ENCODE results near the gene FGFRL1. TPM values are rescaled to one million over a fixed set of nuclear protein-coding genes. Genes with fewer than 3 reads are reported as not detected.

FGFRL1 gene
- total and polyA plus RNA-seq, 2 experiments from 2014 or later, result 22.9 to 40.7 TPM

DNA sequence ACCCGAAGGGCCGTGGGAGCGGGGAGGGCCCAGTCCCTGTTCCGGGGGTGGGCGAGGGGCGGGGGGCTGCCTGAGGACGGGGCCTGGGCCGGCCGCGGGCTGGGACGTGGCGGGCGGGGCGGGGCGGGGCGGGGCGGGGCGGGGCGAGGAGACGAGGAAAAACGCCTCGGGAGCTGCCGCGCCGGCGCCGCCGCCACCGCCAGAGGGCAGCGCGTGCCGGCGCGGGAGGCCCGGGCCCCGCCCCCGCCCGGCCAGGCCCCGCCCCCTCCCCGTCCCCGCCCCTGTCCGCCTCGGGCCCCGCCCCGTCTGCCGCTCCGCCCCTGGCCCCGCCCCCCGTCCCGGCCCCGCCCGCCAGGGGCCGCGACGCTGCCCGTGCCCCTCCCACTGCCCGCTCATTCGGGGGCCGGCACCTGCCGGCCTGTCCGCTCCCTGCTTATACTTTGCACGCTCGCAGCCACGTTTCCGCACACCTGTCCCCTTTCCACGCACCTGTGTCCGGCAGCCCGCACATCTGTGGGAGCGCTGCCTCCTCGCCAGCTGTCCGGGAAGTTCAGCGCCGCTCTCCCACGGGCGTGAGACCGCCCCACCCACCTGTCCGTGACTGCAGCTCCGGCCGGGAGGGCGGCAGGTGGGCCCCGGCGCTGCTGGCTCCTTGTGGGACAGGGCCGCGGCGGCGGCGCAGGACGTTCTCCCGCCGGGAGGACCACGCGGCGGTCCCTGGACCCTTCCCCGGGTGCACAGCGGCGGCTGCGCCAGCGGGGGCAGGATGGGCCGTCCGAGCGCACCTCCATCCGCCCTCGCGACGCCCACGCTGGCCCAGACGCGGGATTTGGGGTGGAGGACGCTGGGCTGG lies 1.7 kb upstream of the FGFRL1 start:
- DNase-seq (ENCODE audit: low read depth in 1 of 2, low spot score in 1 of 2), result peak; percentile 56 to 83
- H3K9me3 ChIP-seq (ENCODE audit: low read depth), result no peaks in the 10 kb centered on the region
- no peaks in the 10 kb centered on the region for H3K4me1 ChIP-seq (ENCODE audit: low read depth)
- no peaks in the 10 kb centered on the region for H3K36me3 ChIP-seq
- peak overlapping the region; percentile 47 for H3K4me3 ChIP-seq
- peaks cover 70% of the 10 kb centered on the region for H3K27me3 ChIP-seq
- TF ChIP-seq, protein P1, sequence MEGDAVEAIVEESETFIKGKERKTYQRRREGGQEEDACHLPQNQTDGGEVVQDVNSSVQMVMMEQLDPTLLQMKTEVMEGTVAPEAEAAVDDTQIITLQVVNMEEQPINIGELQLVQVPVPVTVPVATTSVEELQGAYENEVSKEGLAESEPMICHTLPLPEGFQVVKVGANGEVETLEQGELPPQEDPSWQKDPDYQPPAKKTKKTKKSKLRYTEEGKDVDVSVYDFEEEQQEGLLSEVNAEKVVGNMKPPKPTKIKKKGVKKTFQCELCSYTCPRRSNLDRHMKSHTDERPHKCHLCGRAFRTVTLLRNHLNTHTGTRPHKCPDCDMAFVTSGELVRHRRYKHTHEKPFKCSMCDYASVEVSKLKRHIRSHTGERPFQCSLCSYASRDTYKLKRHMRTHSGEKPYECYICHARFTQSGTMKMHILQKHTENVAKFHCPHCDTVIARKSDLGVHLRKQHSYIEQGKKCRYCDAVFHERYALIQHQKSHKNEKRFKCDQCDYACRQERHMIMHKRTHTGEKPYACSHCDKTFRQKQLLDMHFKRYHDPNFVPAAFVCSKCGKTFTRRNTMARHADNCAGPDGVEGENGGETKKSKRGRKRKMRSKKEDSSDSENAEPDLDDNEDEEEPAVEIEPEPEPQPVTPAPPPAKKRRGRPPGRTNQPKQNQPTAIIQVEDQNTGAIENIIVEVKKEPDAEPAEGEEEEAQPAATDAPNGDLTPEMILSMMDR (IDR thresholded peaks at IDR 0.05; ENCODE audit: low read depth, low read length), result peak; percentile 6
- no peak overlapping the region for H3K27ac ChIP-seq

DNA sequence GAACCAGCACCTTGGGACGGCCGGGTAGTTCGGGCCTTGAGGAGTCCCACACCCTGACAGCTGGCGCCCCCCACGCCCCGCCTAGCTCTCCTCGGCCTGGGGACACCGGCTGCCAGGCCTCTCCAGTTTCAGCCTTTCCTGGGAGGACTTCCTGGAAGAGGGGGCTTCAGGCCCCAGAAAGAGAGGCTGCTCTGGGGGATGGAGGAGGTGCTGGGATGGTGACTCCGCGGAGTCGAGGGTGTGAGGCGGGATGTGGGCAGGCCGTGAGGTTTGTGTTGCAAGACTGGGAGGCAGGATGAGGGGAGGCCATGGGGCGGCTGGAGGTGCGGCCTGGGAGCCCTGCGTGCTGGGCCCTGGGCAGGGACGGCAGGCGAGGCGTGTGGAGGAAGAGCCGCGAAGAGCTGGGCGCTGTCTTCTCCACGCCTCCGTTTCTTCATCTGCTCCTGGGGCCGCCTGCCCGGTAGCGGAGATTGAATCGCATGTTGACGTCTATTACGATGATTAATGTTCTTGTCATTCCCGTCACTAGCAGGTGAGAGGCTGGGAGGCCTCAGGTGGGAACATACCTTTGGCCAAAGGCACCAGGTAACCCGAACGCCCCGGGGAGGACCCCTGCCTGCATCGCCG lies 918 bp upstream of the FGFRL1 start:
- H3K4me3 ChIP-seq, result peak overlapping the region; percentile 44
- TF ChIP-seq, protein P1 (IDR thresholded peaks at IDR 0.05; ENCODE audit: low read depth, low read length), result no peak
- no peak overlapping the region for H3K27ac ChIP-seq
- H3K9me3 ChIP-seq (ENCODE audit: low read depth), result no peaks in the 10 kb centered on the region
- no peaks in the 10 kb centered on the region for H3K36me3 ChIP-seq
- peak in 1 of 2 donors; percentile 94 for DNase-seq (ENCODE audit: low read depth in 1 of 2, low spot score in 1 of 2)
- peaks cover 63% of the 10 kb centered on the region for H3K27me3 ChIP-seq
- H3K4me1 ChIP-seq (ENCODE audit: low read depth), result no peaks in the 10 kb centered on the region

DNA sequence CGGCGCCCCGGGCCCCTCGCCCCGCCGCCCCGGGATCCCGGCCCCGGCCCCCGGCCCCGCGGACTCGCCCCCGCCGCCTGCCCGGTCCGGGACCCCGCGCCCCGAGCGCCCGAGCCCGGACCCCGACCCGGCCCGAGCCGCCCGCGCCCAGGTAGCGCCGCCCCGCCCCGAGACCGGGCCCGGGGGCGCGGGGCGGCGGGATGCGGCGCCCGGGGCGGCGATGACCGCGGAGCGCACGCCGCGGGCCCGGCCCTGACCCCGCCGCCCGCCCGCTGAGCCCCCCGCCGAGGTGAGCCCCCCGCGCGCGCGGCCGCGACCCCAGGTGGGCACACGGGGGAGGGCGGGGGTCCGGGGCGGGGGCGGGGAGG lies 224 bp downstream of the FGFRL1 start:
- DNase-seq (ENCODE audit: low read depth in 1 of 2, low spot score in 1 of 2), result no peak
- Histone ChIP-seq H3K27ac (no peak overlapping the region), H3K36me3 (no peaks in the 10 kb centered on the region), H3K27me3 (peaks cover 51% of the 10 kb centered on the region), H3K4me3 (peak overlapping the region; percentile 52), H3K4me1 (ENCODE audit: low read depth) (no peaks in the 10 kb centered on the region), H3K9me3 (ENCODE audit: low read depth) (no peaks in the 10 kb centered on the region)
- TF ChIP-seq, protein P1 (IDR thresholded peaks at IDR 0.05; ENCODE audit: low read depth, low read length), result no peak

DNA sequence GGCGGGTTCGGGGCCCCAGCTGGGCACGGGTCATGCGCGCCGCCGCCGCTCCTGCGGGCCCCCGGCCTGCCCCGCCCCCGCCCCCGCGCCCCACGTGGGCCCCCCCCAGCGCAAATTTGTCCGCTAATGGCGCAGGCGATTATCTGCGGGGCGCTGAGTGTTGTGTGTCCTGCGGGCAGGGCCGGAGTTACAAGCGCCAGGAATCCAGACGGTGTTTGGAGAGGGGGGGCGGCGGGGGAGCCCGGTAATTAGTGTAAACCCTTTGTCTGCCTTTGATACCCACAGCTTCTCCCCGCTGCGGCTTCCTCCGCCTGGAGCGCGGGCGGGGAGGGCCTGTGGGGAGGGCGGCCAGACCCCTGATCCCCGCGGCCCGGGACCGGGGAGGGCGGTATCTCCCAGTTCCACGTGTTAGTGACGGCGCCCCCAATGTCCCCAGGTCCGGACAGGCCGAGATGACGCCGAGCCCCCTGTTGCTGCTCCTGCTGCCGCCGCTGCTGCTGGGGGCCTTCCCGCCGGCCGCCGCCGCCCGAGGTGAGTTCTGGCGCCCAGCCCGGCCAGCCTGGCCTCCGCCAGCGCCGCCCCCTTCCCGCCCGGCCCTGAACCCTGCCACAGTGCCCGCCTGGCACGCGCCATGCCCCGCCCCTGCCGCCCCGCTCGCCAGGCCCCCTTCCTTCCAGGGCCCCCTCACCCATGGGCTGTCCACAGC lies 761 bp downstream of the FGFRL1 start:
- DNase-seq (ENCODE audit: low read depth in 1 of 2, low spot score in 1 of 2), result peak; percentile 22 to 36
- TF ChIP-seq, protein P1 (IDR thresholded peaks at IDR 0.05; ENCODE audit: low read depth, low read length), result no peak
- no peaks in the 10 kb centered on the region for H3K9me3 ChIP-seq (ENCODE audit: low read depth)
- H3K4me3 ChIP-seq, result peak overlapping the region; percentile 52
- H3K27me3 ChIP-seq, result peaks cover 46% of the 10 kb centered on the region
- H3K4me1 ChIP-seq (ENCODE audit: low read depth), result no peaks in the 10 kb centered on the region
- no peaks in the 10 kb centered on the region for H3K36me3 ChIP-seq
- no peak overlapping the region for H3K27ac ChIP-seq

DNA sequence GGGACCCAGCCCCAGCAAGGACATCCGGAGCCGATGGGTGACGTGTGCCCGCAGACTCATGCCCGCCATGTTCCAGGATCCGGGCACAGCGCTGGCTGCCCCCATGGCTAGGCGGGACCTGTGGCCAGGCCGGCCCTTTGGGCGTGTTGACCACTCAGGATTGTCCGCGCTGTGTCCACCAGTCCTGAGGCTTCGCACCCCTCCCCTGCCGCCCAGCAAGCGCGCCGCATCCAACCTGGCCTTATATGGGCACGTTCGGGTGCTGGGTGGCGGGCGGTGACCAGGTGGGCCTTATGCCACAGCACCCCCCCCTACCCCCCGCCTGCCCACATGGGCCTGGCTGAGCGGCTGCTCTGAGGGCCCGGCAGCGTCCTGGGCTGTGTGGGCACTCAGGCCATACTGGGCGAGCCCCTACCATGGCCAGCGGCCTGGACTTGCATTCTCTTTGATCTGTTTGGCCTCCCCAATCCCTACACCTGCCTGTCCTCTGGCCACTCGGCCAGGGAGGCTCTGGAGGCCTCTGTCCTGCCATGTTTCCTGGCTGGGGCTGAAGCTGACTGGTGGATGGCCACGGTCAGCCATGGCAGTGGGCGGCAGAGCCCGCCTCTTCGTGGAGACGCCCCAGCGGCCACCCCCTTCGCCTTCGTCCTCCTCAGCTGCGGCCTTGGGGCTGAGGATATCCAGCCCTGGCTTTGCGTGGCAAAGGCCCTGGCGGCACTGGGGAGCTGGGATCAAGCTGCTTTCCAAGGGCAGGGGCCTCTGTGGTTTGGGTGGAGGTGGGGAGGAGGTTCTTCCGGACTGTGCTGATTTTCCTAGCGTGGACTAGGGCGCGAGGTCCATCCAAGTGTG lies 2.0 kb downstream of the FGFRL1 start:
- H3K27ac ChIP-seq, result no peak overlapping the region
- H3K4me1 ChIP-seq (ENCODE audit: low read depth), result no peaks in the 10 kb centered on the region
- H3K27me3 ChIP-seq, result peaks cover 33% of the 10 kb centered on the region
- TF ChIP-seq, protein P1 (IDR thresholded peaks at IDR 0.05; ENCODE audit: low read depth, low read length), result no peak
- no peaks in the 10 kb centered on the region for H3K36me3 ChIP-seq
- DNase-seq (ENCODE audit: low read depth in 1 of 2, low spot score in 1 of 2), result no peak
- H3K9me3 ChIP-seq (ENCODE audit: low read depth), result no peaks in the 10 kb centered on the region
- no peak overlapping the region for H3K4me3 ChIP-seq
